ENCODE results near the gene GAREM1. TPM values are rescaled to one million over a fixed set of nuclear protein-coding genes. Genes with fewer than 3 reads are reported as not detected.

GAREM1 gene
- total and polyA plus RNA-seq, 2 of the 8 experiments (the other 6 are each of a cell fraction or from before 2014, with no cell fraction given), result 3.6 to 9.2 TPM

DNA sequence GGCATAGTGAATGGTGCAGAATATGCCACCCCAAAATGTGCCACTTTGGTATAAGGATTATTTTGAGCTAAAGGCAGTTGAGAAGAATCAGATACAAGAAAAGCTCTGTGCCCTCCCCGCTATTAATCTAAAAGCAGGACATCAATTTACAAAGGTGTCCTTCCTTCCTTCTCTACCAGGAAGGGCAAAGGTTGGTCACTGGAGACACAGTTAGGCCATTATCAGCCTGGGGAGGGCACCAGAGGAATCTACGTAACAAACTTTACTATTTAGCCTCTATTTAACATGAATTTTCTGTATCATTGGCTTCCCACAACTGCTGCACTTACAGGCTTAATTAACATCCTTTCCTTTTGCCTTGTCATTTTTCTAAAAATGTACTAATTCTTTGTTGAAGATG is 228.3 kb downstream of the GAREM1 start:
- Histone ChIP-seq H2BK12ac (ENCODE audit: low read depth, low read length) (no peak overlapping the region; the same call in 1 of the 2 replicates), H2BK20ac (ENCODE audit: low read length) (no peak overlapping the region), H2BK120ac (replicated peaks; ENCODE audit: low read depth, low read length) (no peak overlapping the region), H4K8ac (ENCODE audit: extremely low read depth, insufficient read depth, low read length) (no peak overlapping the region), H2BK15ac (ENCODE audit: low read length) (0 out of 2 replicates have a peak overlapping the region, but pooled peaks have one; percentile 48), H4K91ac (replicated peaks; ENCODE audit: insufficient read length, low read length) (peak overlapping the region; percentile 47), H3K23me2 (ENCODE audit: low read depth, low read length) (no peaks in the 10 kb centered on the region), H3K4ac (replicated peaks; ENCODE audit: insufficient read length, low read depth, low read length) (no peak overlapping the region), H3K36me3 (ENCODE audit: control insufficient read depth in 2 of 4, insufficient read depth in 4 of 4, low read length in 3 of 4) (no peaks in the 10 kb centered on the region), H3K9ac (replicated peaks in 1 of 4; ENCODE audit: extremely low read depth in 1 of 4, low read depth in 3 of 4, low read length in 3 of 4) (no peak overlapping the region), H3K56ac (replicated peaks; ENCODE audit: insufficient read length, low read depth, low read length) (no peak overlapping the region), H3K4me3 (ENCODE audit: extremely low read depth in 1 of 4, insufficient read depth in 2 of 4, low read depth in 3 of 4, low read length in 4 of 4) (no peak overlapping the region), H3K27me3 (replicated peaks in 1 of 4; ENCODE audit: control insufficient read depth in 3 of 4, extremely low read depth in 1 of 4, insufficient read depth in 3 of 4, low read length in 3 of 4) (no peaks in the 10 kb centered on the region), H3K14ac (ENCODE audit: insufficient read length) (no peak overlapping the region), H4K20me1 (replicated peaks in 1 of 2; ENCODE audit: control insufficient read depth in 1 of 2, insufficient read depth in 2 of 2, low read length in 2 of 2) (no peaks in the 10 kb centered on the region), H2AFZ (ENCODE audit: low read length) (no peak overlapping the region), H2AK5ac (ENCODE audit: low read depth, low read length) (no peak overlapping the region), H2BK5ac (ENCODE audit: low read depth, low read length) (no peak overlapping the region), H3K27ac (ENCODE audit: low read depth, low read length) (no peak overlapping the region), H3K4me1 (replicated peaks in 1 of 4; ENCODE audit: control insufficient read depth in 3 of 4, insufficient read depth in 4 of 4, low read length in 3 of 4) (peaks cover 2 to 12% (median 4%) of the 10 kb centered on the region in 4 experiments; a peak in 3 of 7 replicates), H4K5ac (ENCODE audit: insufficient read length, low read depth, low read length) (no peak overlapping the region), H3K79me2 (ENCODE audit: control insufficient read depth in 1 of 2, insufficient read depth in 2 of 2, low read length in 2 of 2) (no peaks in the 10 kb centered on the region), H3K18ac (ENCODE audit: extremely low read depth, low read length) (no peak overlapping the region), H3K4me2 (ENCODE audit: insufficient read depth in 1 of 2, low read depth in 2 of 2, low read length in 2 of 2) (no peak overlapping the region), H3K79me1 (ENCODE audit: low read depth, low read length) (no peaks in the 10 kb centered on the region), H3K23ac (ENCODE audit: insufficient read length) (no peak overlapping the region), H3K9me3 (ENCODE audit: insufficient read depth in 2 of 2, low read depth in 1 of 2, low read length in 1 of 2) (no peaks in the 10 kb centered on the region)
- DNase-seq (ENCODE audit: low read depth in 1 of 2, low spot score in 2 of 2) (no peak), FAIRE-seq (no peak)
- WGBS, 2 experiments (ENCODE audit: extremely low coverage in 1 of 2, insufficient coverage in 1 of 2, insufficient read length in 1 of 2, insufficient replicate concordance in 2 of 2, low coverage in 1 of 2, low lambda C conversion rate in 2 of 2, missing lambda C conversion rate in 1 of 2), result 85% methylated on average over 2 of the region's 2 CpGs; no CpG with 5 or more reads in 1 of the 2 experiments
- POLR2A ChIA-PET (ENCODE audit: partially characterized antibody), result no interaction called here
- CTCF ChIA-PET (ENCODE audit: partially characterized antibody), result interaction anchor here (0.6 to 2.2 kb wide), 8 partner anchors 10 to 307 kb away, joined by 3 to 5 read pairs (median 3); no protein-coding TSS in a partner anchor
- TF ChIP-seq TAF1 (IDR thresholded peaks at IDR 0.05; ENCODE audit: low read depth, low read length), result no peak
- no peak for TF ChIP-seq SIRT6 (IDR thresholded peaks at IDR 0.05; ENCODE audit: low read length)
- no peak for TF ChIP-seq CTBP2 (IDR thresholded peaks at IDR 0.05; ENCODE audit: borderline replicate concordance, insufficient read depth, insufficient read length, low read length)
- no peak for TF ChIP-seq BCL11A (IDR thresholded peaks at IDR 0.05; ENCODE audit: low read depth in 2 of 2, low read length in 2 of 2)
- no peak for TF ChIP-seq ATF2 (IDR thresholded peaks at IDR 0.05; ENCODE audit: low read length)
- TF ChIP-seq ZNF274 (IDR thresholded peaks at IDR 0.05; ENCODE audit: borderline replicate concordance, extremely low read depth, low read length), result no peak
- TF ChIP-seq EGR1 (IDR thresholded peaks at IDR 0.05; ENCODE audit: borderline replicate concordance, low read depth, low read length), result no peak
- no peak for TF ChIP-seq RFX5 (IDR thresholded peaks at IDR 0.05; ENCODE audit: borderline replicate concordance, low read depth, low read length)
- no peak for TF ChIP-seq RBBP5 (IDR thresholded peaks at IDR 0.05; ENCODE audit: borderline replicate concordance, low read depth, low read length)
- TF ChIP-seq FOSL1 (IDR thresholded peaks at IDR 0.05; ENCODE audit: insufficient read depth, low read depth, low read length), result no peak
- TF ChIP-seq TEAD4 (IDR thresholded peaks at IDR 0.05; ENCODE audit: low read depth, low read length), result no peak
- TF ChIP-seq GABPA (IDR thresholded peaks at IDR 0.05; ENCODE audit: borderline replicate concordance, insufficient read depth, low read length), result no peak
- TF ChIP-seq SP4 (IDR thresholded peaks at IDR 0.05; ENCODE audit: low read length), result no peak

Data from H1 (cell line).